ENCODE results near the gene IGFBP6. TPM values are rescaled to one million over a fixed set of nuclear protein-coding genes. Genes with fewer than 3 reads are reported as not detected.

IGFBP6 gene
- total RNA-seq, 2 donors from 2014 or later: 189 to 532 TPM

- 81% methylated on average over 4 of the region's 4 CpGs for WGBS
- Histone ChIP-seq H3K27ac (no peak overlapping the region), H3K36me3 (no peaks in the 10 kb centered on the region), H3K9me3 (no peaks in the 10 kb centered on the region), H3K4me1 (replicated peaks) (no peaks in the 10 kb centered on the region), H3K4me3 (no peak overlapping the region), H3K27me3 (replicated peaks; ENCODE audit: insufficient read depth) (no peaks in the 10 kb centered on the region)
- no peak for TF ChIP-seq POLR2AphosphoS5 (IDR thresholded peaks at IDR 0.05)
- TF ChIP-seq POLR2A (IDR thresholded peaks at IDR 0.05): no peak
- no peak for TF ChIP-seq CTCF (IDR thresholded peaks at IDR 0.05)
- no peak for DNase-seq (ENCODE audit: low spot score)
- intact Hi-C loops (cut with DNase I): no loop called here
Measured at GRCh38 chr12:53143355-53143754, 45.9 kb downstream of the IGFBP6 start.

- no peak for DNase-seq (ENCODE audit: low spot score)
- no peak overlapping the region for H3K27ac ChIP-seq
- no peaks in the 10 kb centered on the region for H3K4me1 ChIP-seq (replicated peaks)
- TF ChIP-seq CTCF (IDR thresholded peaks at IDR 0.05): no peak
- no peaks in the 10 kb centered on the region for H3K27me3 ChIP-seq (replicated peaks; ENCODE audit: insufficient read depth)
- H3K4me3 ChIP-seq: no peak overlapping the region
- 93% methylated on average over 5 of the region's 5 CpGs for WGBS
- no peaks in the 10 kb centered on the region for H3K9me3 ChIP-seq
- intact Hi-C loops (cut with DNase I): no loop called here
- H3K36me3 ChIP-seq: no peaks in the 10 kb centered on the region
Measured at GRCh38 chr12:53145383-53146260, 48.2 kb downstream of the IGFBP6 start.

GRCh38 chr12:53147181-53147580, 49.7 kb downstream of the IGFBP6 start:
- H3K27ac ChIP-seq: no peak overlapping the region
- WGBS: 89% methylated on average over 5 of the region's 5 CpGs
- no peaks in the 10 kb centered on the region for H3K9me3 ChIP-seq
- H3K36me3 ChIP-seq: no peaks in the 10 kb centered on the region
- H3K4me1 ChIP-seq (replicated peaks): no peaks in the 10 kb centered on the region
- intact Hi-C loops (cut with DNase I): no loop called here
- TF ChIP-seq CTCF (IDR thresholded peaks at IDR 0.05) (no peak), POLR2A (IDR thresholded peaks at IDR 0.05) (no peak), POLR2AphosphoS5 (IDR thresholded peaks at IDR 0.05) (no peak)
- no peaks in the 10 kb centered on the region for H3K27me3 ChIP-seq (replicated peaks; ENCODE audit: insufficient read depth)
- H3K4me3 ChIP-seq: no peak overlapping the region
- DNase-seq (ENCODE audit: low spot score): no peak

- no peak for DNase-seq (ENCODE audit: low spot score)
- Histone ChIP-seq H3K27me3 (replicated peaks; ENCODE audit: insufficient read depth) (no peaks in the 10 kb centered on the region), H3K4me1 (replicated peaks) (no peaks in the 10 kb centered on the region), H3K27ac (no peak overlapping the region), H3K4me3 (no peak overlapping the region), H3K9me3 (no peaks in the 10 kb centered on the region), H3K36me3 (no peaks in the 10 kb centered on the region)
- intact Hi-C loops (cut with DNase I): no loop called here
- no peak for TF ChIP-seq CTCF (IDR thresholded peaks at IDR 0.05)
- no peak for TF ChIP-seq POLR2AphosphoS5 (IDR thresholded peaks at IDR 0.05)
- no peak for TF ChIP-seq POLR2A (IDR thresholded peaks at IDR 0.05)
- WGBS: 84% methylated on average over 15 of the region's 15 CpGs
Measured at GRCh38 chr12:53147653-53148052, 50.2 kb downstream of the IGFBP6 start.

GRCh38 chr12:53151039-53151438, 53.6 kb downstream of the IGFBP6 start:
- H3K36me3 ChIP-seq: no peaks in the 10 kb centered on the region
- no peaks in the 10 kb centered on the region for H3K27me3 ChIP-seq (replicated peaks; ENCODE audit: insufficient read depth)
- TF ChIP-seq CTCF (IDR thresholded peaks at IDR 0.05) (no peak), POLR2A (IDR thresholded peaks at IDR 0.05) (no peak), POLR2AphosphoS5 (IDR thresholded peaks at IDR 0.05) (no peak)
- H3K9me3 ChIP-seq: no peaks in the 10 kb centered on the region
- no peaks in the 10 kb centered on the region for H3K4me1 ChIP-seq (replicated peaks)
- no peak overlapping the region for H3K27ac ChIP-seq
- WGBS: 90% methylated on average over 6 of the region's 6 CpGs
- H3K4me3 ChIP-seq: no peak overlapping the region
- intact Hi-C loops (cut with DNase I): loop anchor here (5.0 kb wide), 1 partner anchor 44 kb away; no protein-coding TSS in a partner anchor
- no peak for DNase-seq (ENCODE audit: low spot score)

Measured in prostate gland (tissue), 2 donors.